H1 (cell line): ENCODE results near the gene AANAT. TPM values are rescaled to one million over a fixed set of nuclear protein-coding genes. Genes with fewer than 3 reads are reported as not detected.

ENCODE experiments used
- CTCF ChIA-PET: fragments of 300-600 bp; sonication (Branson Sonifier 250); formaldehyde crosslinking; loops from one replicate; lab custom pipeline; 2021; ENCODE audit not compliant: partially characterized antibody; lab: Charles Lee
- POLR2A ChIA-PET: fragments of 300-600 bp; sonication (Branson Sonifier 250); formaldehyde crosslinking; loops from one replicate; lab custom pipeline; 2021; ENCODE audit warnings: inconsistent platforms; ENCODE audit not compliant: partially characterized antibody; lab: Charles Lee
- DNase-seq, 2 experiments: peaks; one replicate each; pipeline versions ENCODE4 v3.0.0 to v3.0.0-alpha.2; 2010 to 2022; ENCODE audit warnings: low spot score in 2 of 2, low read depth in 1 of 2, mixed read lengths in 1 of 2
- FAIRE-seq: peaks from 2 replicates; lab custom pipeline; 2011; peaks lifted over from hg19 to GRCh38; lab: Jason Lieb, UNC
- H2AFZ ChIP-seq: 2 replicates; pipeline ENCODE4 v1.8.1; 2012; ENCODE audit warnings: low read length, inconsistent platforms
- H2AK5ac ChIP-seq: 2 replicates; pipeline ENCODE4 v1.6.1; 2013; ENCODE audit warnings: low read depth, low read length
- H2BK120ac ChIP-seq: replicated peaks from 2 replicates; pipeline ENCODE3; 2013; ENCODE audit warnings: low read depth, low read length, inconsistent platforms
- H2BK12ac ChIP-seq: 2 replicates; pipeline ENCODE4 v1.6.1; 2013; ENCODE audit warnings: low read depth, low read length
- H2BK15ac ChIP-seq: 2 replicates; pipeline ENCODE4 v1.6.1; 2013; ENCODE audit warnings: low read length
- H2BK20ac ChIP-seq: 2 replicates; pipeline ENCODE4 v1.6.1; 2013; ENCODE audit warnings: low read length
- H2BK5ac ChIP-seq: 2 replicates; pipeline ENCODE4 v1.6.1; 2013; ENCODE audit warnings: low read depth, low read length
- H3K14ac ChIP-seq: 2 replicates; pipeline ENCODE4 v1.6.1; 2013; ENCODE audit warnings: inconsistent platforms; ENCODE audit not compliant: insufficient read length
- H3K18ac ChIP-seq: 2 replicates; pipeline ENCODE4 v1.6.1; 2013; ENCODE audit warnings: low read length; ENCODE audit errors: extremely low read depth
- H3K23ac ChIP-seq: 2 replicates; pipeline ENCODE4 v1.6.1; 2013; ENCODE audit warnings: inconsistent platforms; ENCODE audit not compliant: insufficient read length
- H3K23me2 ChIP-seq: 2 replicates; pipeline ENCODE4 v1.6.1; 2013; ENCODE audit warnings: low read depth, low read length
- H3K27ac ChIP-seq: 2 replicates; pipeline ENCODE4 v1.6.1; 2011; ENCODE audit warnings: low read depth, low read length, inconsistent platforms
- H3K27me3 ChIP-seq, 4 experiments: replicated peaks in 1 of 4; 1 replicate in 1 of 4; 2 replicates in 3 of 4; pipeline versions ENCODE4 v1.6.1 to v1.8.1; 2011 to 2013; ENCODE audit warnings: low read length in 3 of 4, mild to moderate bottlenecking in 3 of 4, inconsistent platforms in 2 of 4, mixed read lengths in 2 of 4, moderate library complexity in 1 of 4; ENCODE audit not compliant: control insufficient read depth in 3 of 4, insufficient read depth in 3 of 4; ENCODE audit errors: extremely low read depth in 1 of 4
- H3K36me3 ChIP-seq, 4 experiments: 2 replicates each; pipeline versions ENCODE4 v1.6.1 to v1.8.1; 2011 to 2013; ENCODE audit warnings: mild to moderate bottlenecking in 4 of 4, low read length in 3 of 4, moderate library complexity in 2 of 4, control low read depth in 1 of 4, inconsistent platforms in 1 of 4; ENCODE audit not compliant: insufficient read depth in 4 of 4, control insufficient read depth in 2 of 4
- H3K4ac ChIP-seq: replicated peaks from 2 replicates; pipeline ENCODE3; 2013; ENCODE audit warnings: low read length, low read depth, mixed read lengths, inconsistent platforms; ENCODE audit not compliant: insufficient read length
- H3K4me1 ChIP-seq, 4 experiments: replicated peaks in 1 of 4; 1 replicate in 1 of 4; 2 replicates in 3 of 4; pipeline versions ENCODE4 v1.6.1 to v1.8.1; 2011 to 2013; ENCODE audit warnings: low read length in 3 of 4, inconsistent platforms in 2 of 4, mixed read lengths in 1 of 4; ENCODE audit not compliant: insufficient read depth in 4 of 4, control insufficient read depth in 3 of 4
- H3K4me2 ChIP-seq, 2 experiments: 2 replicates each; pipeline versions ENCODE4 v1.6.1 to v1.8.1; 2011 to 2013; ENCODE audit warnings: low read depth in 2 of 2, low read length in 2 of 2, control low read depth in 1 of 2, inconsistent platforms in 1 of 2, mild to moderate bottlenecking in 1 of 2; ENCODE audit not compliant: insufficient read depth in 1 of 2
- H3K4me3 ChIP-seq, 4 experiments: fragments of 200-600, 300-600 bp in 1 of 4; sonication (generic), shearing (Covaris generic), sonication (Bioruptor Twin) in 1 of 4; 2 replicates each; pipeline versions ENCODE4 v1.5.1 to v1.8.1; 2011 to 2016; ENCODE audit warnings: low read length in 4 of 4, low read depth in 3 of 4, control low read depth in 2 of 4, inconsistent platforms in 2 of 4, mild to moderate bottlenecking in 2 of 4, mixed read lengths in 1 of 4, moderate library complexity in 1 of 4; ENCODE audit not compliant: insufficient read depth in 2 of 4; ENCODE audit errors: extremely low read depth in 1 of 4
- H3K56ac ChIP-seq: replicated peaks from 2 replicates; pipeline ENCODE3; 2013; ENCODE audit warnings: low read depth, mild to moderate bottlenecking, mixed read lengths, low read length, inconsistent platforms; ENCODE audit not compliant: insufficient read length
- H3K79me1 ChIP-seq: 2 replicates; pipeline ENCODE4 v1.6.1; 2013; ENCODE audit warnings: low read depth, low read length, control low read depth
- H3K79me2 ChIP-seq, 2 experiments: 2 replicates each; pipeline versions ENCODE4 v1.6.1 to v1.8.1; 2012 to 2013; ENCODE audit warnings: low read length in 2 of 2, mild to moderate bottlenecking in 2 of 2, inconsistent platforms in 1 of 2; ENCODE audit not compliant: insufficient read depth in 2 of 2, control insufficient read depth in 1 of 2
- H3K9ac ChIP-seq, 4 experiments: replicated peaks in 1 of 4; 1 replicate in 1 of 4; 2 replicates in 3 of 4; pipeline versions ENCODE4 v1.6.1 to v1.8.1; 2011 to 2013; ENCODE audit warnings: low read depth in 3 of 4, low read length in 3 of 4, control low read depth in 2 of 4, mild to moderate bottlenecking in 2 of 4, moderate library complexity in 2 of 4, inconsistent platforms in 1 of 4; ENCODE audit errors: extremely low read depth in 1 of 4
- H3K9me3 ChIP-seq, 2 experiments: 2 replicates each; pipeline versions ENCODE4 v1.6.1 to v1.8.1; 2012 to 2013; ENCODE audit warnings: mild to moderate bottlenecking in 2 of 2, moderate library complexity in 2 of 2, control low read depth in 1 of 2, inconsistent platforms in 1 of 2, low read depth in 1 of 2, low read length in 1 of 2, mixed read lengths in 1 of 2; ENCODE audit not compliant: insufficient read depth in 2 of 2
- H4K20me1 ChIP-seq, 2 experiments: replicated peaks in 1 of 2; 2 replicates each; pipeline versions ENCODE3 to v1.8.1; 2011 to 2013; ENCODE audit warnings: inconsistent platforms in 2 of 2, low read length in 2 of 2, mild to moderate bottlenecking in 1 of 2; ENCODE audit not compliant: insufficient read depth in 2 of 2, control insufficient read depth in 1 of 2
- H4K5ac ChIP-seq: 2 replicates; pipeline ENCODE4 v1.6.1; 2013; ENCODE audit warnings: low read length, low read depth, mixed read lengths, inconsistent platforms; ENCODE audit not compliant: insufficient read length
- H4K8ac ChIP-seq: 2 replicates; pipeline ENCODE4 v1.8.0; 2013; ENCODE audit warnings: mild to moderate bottlenecking, moderate library complexity, low read length, inconsistent platforms; ENCODE audit not compliant: insufficient read depth; ENCODE audit errors: extremely low read depth
- H4K91ac ChIP-seq: replicated peaks from 2 replicates; pipeline ENCODE3; 2013; ENCODE audit warnings: low read length, mixed read lengths, inconsistent platforms; ENCODE audit not compliant: insufficient read length
- KDM4A ChIP-seq: IDR thresholded peaks from one replicate; pipeline ENCODE4 v1.7.1; 2012; ENCODE audit warnings: low read depth, mild to moderate bottlenecking, moderate library complexity, low read length, inconsistent platforms; ENCODE audit not compliant: severe bottlenecking
- SP4 ChIP-seq: IDR thresholded peaks from 2 replicates; pipeline ENCODE4 v1.6.1; 2012; ENCODE audit warnings: low read length, inconsistent platforms
- WGBS, 2 experiments: shearing (Covaris generic) in 1 of 2; methylation state at CpG; one replicate each; pipeline versions ENCODE4 v1.1.6 to v1.1.7; 2013 to 2015; ENCODE audit warnings: low lambda C conversion rate in 2 of 2, mixed read lengths in 2 of 2, inconsistent platforms in 1 of 2, low coverage in 1 of 2, missing lambda C conversion rate in 1 of 2; ENCODE audit not compliant: insufficient replicate concordance in 2 of 2, insufficient coverage in 1 of 2, insufficient read length in 1 of 2; ENCODE audit errors: extremely low coverage in 1 of 2, missing lambda C conversion rate in 1 of 2; 5-methylcytosine and 5-hydroxymethylcytosine counted together
- polyA plus RNA-seq, 7 experiments: library from polyadenylated mRNA; depleted of rRNA in 3 of 7; stranded (reverse) in 5 of 7; unstranded in 2 of 7; fragments of >200 nt in 5 of 7; fragments of 200-250 nt in 2 of 7; gene quantifications; 1 replicate in 5 of 7; 2 replicates in 1 of 7; 4 replicates in 1 of 7; pipeline versions ENCODE4 v1.2.1 to v1.2.3, GENCODE V29; 2011 to 2013; ENCODE audit warnings: missing spikeins in 2 of 7, mixed read lengths in 2 of 7
- total RNA-seq: library from RNA; stranded (reverse); fragmentation: NEBNext Ultra II Directional; extraction: Animal tissue kit (Norgen Biotek cat#: 25700); gene quantifications from 2 replicates; pipeline ENCODE4 v1.2.1, GENCODE V29; 2021

Gene AANAT
- total and polyA plus RNA-seq, 2 of the 8 experiments (the other 6 are each of a cell fraction or from before 2014, with no cell fraction given), result 0.53 TPM; not detected in 1

DNA sequence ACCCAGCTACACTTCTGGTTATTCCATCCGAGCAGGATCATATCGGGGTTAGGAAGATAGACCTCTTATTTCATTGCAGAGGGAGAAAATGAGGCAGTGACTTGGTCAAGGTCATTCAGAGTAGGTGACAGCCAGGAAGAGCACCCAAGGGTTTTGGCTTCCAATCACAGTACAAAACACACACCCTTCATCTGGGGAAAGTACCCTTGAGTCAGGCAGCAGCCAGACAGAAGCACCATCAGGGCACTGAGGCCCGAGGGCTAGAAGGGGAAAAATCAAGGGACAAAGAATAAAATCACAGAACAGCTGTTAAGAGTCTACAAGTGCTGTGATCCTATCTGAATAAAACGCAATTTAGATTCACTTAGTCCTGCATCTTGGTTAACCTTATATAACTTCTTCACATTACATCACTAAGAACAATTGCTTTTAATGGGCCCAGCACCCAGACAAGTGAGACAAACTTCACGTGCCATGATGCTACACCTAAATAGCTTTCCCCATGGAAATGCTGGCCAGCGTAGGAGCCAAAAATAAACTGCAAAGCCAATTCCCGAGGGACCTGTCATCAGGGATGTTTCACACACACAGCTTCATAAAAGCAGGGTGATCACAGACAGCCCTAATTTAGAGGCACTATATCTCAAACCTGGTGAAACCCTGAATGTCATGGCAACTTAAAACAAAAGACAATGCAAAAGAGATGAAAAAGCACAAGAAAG lies 19.3 kb upstream of the AANAT start:
- Histone ChIP-seq H2BK5ac (0 out of 2 replicates have a peak overlapping the region, but pooled peaks have one; percentile 12), H3K9me3 (no peaks in the 10 kb centered on the region), H4K20me1 (peaks cover 19 to 28% of the 10 kb centered on the region in 2 experiments), H2AFZ (no peak overlapping the region), H3K14ac (no peak overlapping the region), H3K4me2 (peak overlapping the region in 1 of 2 experiments; percentile 9; a peak in 1 of 4 replicates), H3K36me3 (no peaks in the 10 kb centered on the region), H3K79me1 (peaks cover 10% of the 10 kb centered on the region), H4K91ac (no peak overlapping the region), H3K56ac (no peak overlapping the region), H2BK12ac (peak overlapping the region; percentile 39; the same call in 1 of the 2 replicates), H3K4ac (no peak overlapping the region), H2BK20ac (0 out of 2 replicates have a peak overlapping the region, but pooled peaks have one; percentile 13), H3K23me2 (peaks cover 3% of the 10 kb centered on the region; the same call in 1 of the 2 replicates), H3K4me3 (no peak overlapping the region), H2AK5ac (peak overlapping the region; percentile 82; the same call in 1 of the 2 replicates), H3K9ac (peak overlapping the region in 1 of 4 experiments; percentile 28; a peak in 1 of 7 replicates), H4K5ac (no peak overlapping the region), H3K23ac (no peak overlapping the region), H2BK15ac (no peak overlapping the region), H3K4me1 (peaks cover 26 to 53% (median 47%) of the 10 kb centered on the region in 4 experiments), H2BK120ac (no peak overlapping the region), H4K8ac (no peak overlapping the region), H3K18ac (no peak overlapping the region), H3K27ac (no peak overlapping the region), H3K27me3 (no peaks in the 10 kb centered on the region), H3K79me2 (peaks cover 47 to 87% of the 10 kb centered on the region in 2 experiments)
- DNase-seq (no peak), FAIRE-seq (no peak)
- ChIA-PET POLR2A (interaction anchor here (1.1 kb wide), 1 partner anchor 11 kb away, joined by 4 read pairs; no protein-coding TSS in a partner anchor), CTCF (interaction anchor here (1.0 to 4.7 kb wide), 11 partner anchors 9 to 184 kb away, joined by 3 to 17 read pairs (median 4); partner anchors contain the start of gene AANAT)
- WGBS, 2 experiments, result 87% methylated on average over 7 of the region's 7 CpGs; no CpG with 5 or more reads in 1 of the 2 experiments
- no peak for TF ChIP-seq SP4
- no peak for TF ChIP-seq KDM4A
